Measurements from ENCODE around the gene EP400. TPM values are rescaled to one million over a fixed set of nuclear protein-coding genes. Genes with fewer than 3 reads are reported as not detected.

The EP400 gene
- total RNA-seq, 2 experiments from 2014 or later: 36.8 to 40.6 TPM

GRCh38 chr12:132061641-132062430 lies 112.1 kb downstream of the EP400 start:
- no peak for DNase-seq
- Mint-ChIP-seq H3K9me3 (no peaks in the 10 kb centered on the region), H3K36me3 (ENCODE audit: low read depth) (peaks cover 18% of the 10 kb centered on the region), H3K27ac (no peak overlapping the region), H3K4me3 (no peak overlapping the region), H3K27me3 (ENCODE audit: low read depth) (no peaks in the 10 kb centered on the region), H3K4me1 (ENCODE audit: low read depth) (peaks cover 15% of the 10 kb centered on the region)
- intact Hi-C loops (cut with micrococcal nuclease): no loop called here
- CTCF ChIA-PET: interaction anchor here (0.7 kb wide), 1 partner anchor 116 kb away, joined by 3 read pairs; no protein-coding TSS in a partner anchor

GRCh38 chr12:132062481-132062880 lies 112.7 kb downstream of the EP400 start:
- Mint-ChIP-seq H3K4me3 (no peak overlapping the region), H3K27ac (no peak overlapping the region), H3K27me3 (ENCODE audit: low read depth) (no peaks in the 10 kb centered on the region)

GRCh38 chr12:132063491-132063890 lies 113.7 kb downstream of the EP400 start:
- no peak overlapping the region for H3K4me3 Mint-ChIP-seq
- H3K9me3 Mint-ChIP-seq: no peaks in the 10 kb centered on the region
- peaks cover 20% of the 10 kb centered on the region for H3K36me3 Mint-ChIP-seq (ENCODE audit: low read depth)
- intact Hi-C loops (cut with micrococcal nuclease): no loop called here
- no peak for DNase-seq
- H3K27ac Mint-ChIP-seq: no peak overlapping the region
- CTCF ChIA-PET: no interaction called here
- H3K4me1 Mint-ChIP-seq (ENCODE audit: low read depth): peaks cover 18% of the 10 kb centered on the region
- no peaks in the 10 kb centered on the region for H3K27me3 Mint-ChIP-seq (ENCODE audit: low read depth)

More at GRCh38 chr12:132062481-132062880, 112.7 kb downstream of the EP400 start:
- no peaks in the 10 kb centered on the region for H3K9me3 Mint-ChIP-seq
- peaks cover 18% of the 10 kb centered on the region for H3K4me1 Mint-ChIP-seq (ENCODE audit: low read depth)
- CTCF ChIA-PET: interaction anchor here (0.7 kb wide), 1 partner anchor 116 kb away, joined by 3 read pairs; no protein-coding TSS in a partner anchor
- no peak for DNase-seq
- intact Hi-C loops (cut with micrococcal nuclease): no loop called here
- peaks cover 20% of the 10 kb centered on the region for H3K36me3 Mint-ChIP-seq (ENCODE audit: low read depth)

- no peak overlapping the region for H3K27ac Mint-ChIP-seq
- no peaks in the 10 kb centered on the region for H3K9me3 Mint-ChIP-seq
- no peak overlapping the region for H3K4me3 Mint-ChIP-seq
- peaks cover 18% of the 10 kb centered on the region for H3K4me1 Mint-ChIP-seq (ENCODE audit: low read depth)
- DNase-seq: no peak
- CTCF ChIA-PET: no interaction called here
- intact Hi-C loops (cut with micrococcal nuclease): no loop called here
- H3K36me3 Mint-ChIP-seq (ENCODE audit: low read depth): peaks cover 20% of the 10 kb centered on the region
- no peaks in the 10 kb centered on the region for H3K27me3 Mint-ChIP-seq (ENCODE audit: low read depth)
Measured at GRCh38 chr12:132064631-132065030, 114.9 kb downstream of the EP400 start.

GRCh38 chr12:132065203-132065602 lies 115.5 kb downstream of the EP400 start:
- Mint-ChIP-seq H3K9me3 (no peaks in the 10 kb centered on the region), H3K27ac (no peak overlapping the region), H3K36me3 (ENCODE audit: low read depth) (peaks cover 22% of the 10 kb centered on the region), H3K4me3 (no peak overlapping the region), H3K4me1 (ENCODE audit: low read depth) (peaks cover 18% of the 10 kb centered on the region), H3K27me3 (ENCODE audit: low read depth) (no peaks in the 10 kb centered on the region)
- intact Hi-C loops (cut with micrococcal nuclease): no loop called here
- CTCF ChIA-PET: no interaction called here
- no peak for DNase-seq

- Mint-ChIP-seq H3K9me3 (no peaks in the 10 kb centered on the region), H3K4me3 (peak overlapping the region; percentile 20), H3K4me1 (ENCODE audit: low read depth) (peaks cover 18% of the 10 kb centered on the region), H3K27me3 (ENCODE audit: low read depth) (no peaks in the 10 kb centered on the region), H3K36me3 (ENCODE audit: low read depth) (peaks cover 22% of the 10 kb centered on the region), H3K27ac (peak overlapping the region; percentile 70)
- DNase-seq: no peak
- CTCF ChIA-PET: interaction anchor here (0.6 kb wide), 1 partner anchor 68 kb away, joined by 3 read pairs; no protein-coding TSS in a partner anchor
- intact Hi-C loops (cut with micrococcal nuclease): loop anchor here (1.0 kb wide), 1 partner anchor 19 kb away; no protein-coding TSS in a partner anchor
Measured at GRCh38 chr12:132065609-132066344, 116.0 kb downstream of the EP400 start.

GRCh38 chr12:132066345-132066685 lies 116.6 kb downstream of the EP400 start:
- H3K27me3 Mint-ChIP-seq (ENCODE audit: low read depth): no peaks in the 10 kb centered on the region
- H3K4me3 Mint-ChIP-seq: peak overlapping the region; percentile 20
- peaks cover 19% of the 10 kb centered on the region for H3K36me3 Mint-ChIP-seq (ENCODE audit: low read depth)
- peak overlapping the region; percentile 70 for H3K27ac Mint-ChIP-seq
- H3K4me1 Mint-ChIP-seq (ENCODE audit: low read depth): peaks cover 18% of the 10 kb centered on the region
- peak; percentile 81 for DNase-seq
- intact Hi-C loops (cut with micrococcal nuclease): loop anchor here (1.0 kb wide), 1 partner anchor 18 kb away; no protein-coding TSS in a partner anchor
- no peaks in the 10 kb centered on the region for H3K9me3 Mint-ChIP-seq
- CTCF ChIA-PET: interaction anchor here (0.6 kb wide), 1 partner anchor 69 kb away, joined by 3 read pairs; no protein-coding TSS in a partner anchor

- Mint-ChIP-seq H3K9me3 (no peaks in the 10 kb centered on the region), H3K4me1 (ENCODE audit: low read depth) (peaks cover 18% of the 10 kb centered on the region), H3K36me3 (ENCODE audit: low read depth) (peaks cover 23% of the 10 kb centered on the region), H3K27ac (peak overlapping the region; percentile 70), H3K4me3 (no peak overlapping the region), H3K27me3 (ENCODE audit: low read depth) (no peaks in the 10 kb centered on the region)
- CTCF ChIA-PET: no interaction called here
- DNase-seq: no peak
- intact Hi-C loops (cut with micrococcal nuclease): loop anchor here (1.0 kb wide), 1 partner anchor 18 kb away; no protein-coding TSS in a partner anchor
Measured at GRCh38 chr12:132066749-132067148, 117.0 kb downstream of the EP400 start.

- H3K9me3 Mint-ChIP-seq: no peaks in the 10 kb centered on the region
- no peaks in the 10 kb centered on the region for H3K27me3 Mint-ChIP-seq (ENCODE audit: low read depth)
- no peak overlapping the region for H3K4me3 Mint-ChIP-seq
- no peak overlapping the region for H3K27ac Mint-ChIP-seq
- CTCF ChIA-PET: no interaction called here
- DNase-seq: no peak
- peaks cover 18% of the 10 kb centered on the region for H3K4me1 Mint-ChIP-seq (ENCODE audit: low read depth)
- intact Hi-C loops (cut with micrococcal nuclease): no loop called here
- peaks cover 25% of the 10 kb centered on the region for H3K36me3 Mint-ChIP-seq (ENCODE audit: low read depth)
Measured at GRCh38 chr12:132067182-132067581, 117.4 kb downstream of the EP400 start.

GRCh38 chr12:132068250-132068649 lies 118.5 kb downstream of the EP400 start:
- Mint-ChIP-seq H3K36me3 (ENCODE audit: low read depth) (peaks cover 24% of the 10 kb centered on the region), H3K4me1 (ENCODE audit: low read depth) (peaks cover 18% of the 10 kb centered on the region), H3K4me3 (no peak overlapping the region), H3K9me3 (no peaks in the 10 kb centered on the region), H3K27me3 (ENCODE audit: low read depth) (no peaks in the 10 kb centered on the region), H3K27ac (no peak overlapping the region)
- DNase-seq: no peak
- intact Hi-C loops (cut with micrococcal nuclease): no loop called here
- CTCF ChIA-PET: interaction anchor here (0.6 to 0.7 kb wide), 2 partner anchors 58 to 85 kb away, joined by 3 to 4 read pairs; no protein-coding TSS in a partner anchor

GRCh38 chr12:132069336-132069985 lies 119.7 kb downstream of the EP400 start:
- no peak overlapping the region for H3K4me3 Mint-ChIP-seq
- H3K9me3 Mint-ChIP-seq: no peaks in the 10 kb centered on the region
- no peaks in the 10 kb centered on the region for H3K27me3 Mint-ChIP-seq (ENCODE audit: low read depth)
- DNase-seq: no peak
- H3K27ac Mint-ChIP-seq: no peak overlapping the region
- intact Hi-C loops (cut with micrococcal nuclease): no loop called here
- CTCF ChIA-PET: no interaction called here
- peaks cover 27% of the 10 kb centered on the region for H3K36me3 Mint-ChIP-seq (ENCODE audit: low read depth)
- peaks cover 18% of the 10 kb centered on the region for H3K4me1 Mint-ChIP-seq (ENCODE audit: low read depth)

- Mint-ChIP-seq H3K4me1 (ENCODE audit: low read depth) (peaks cover 18% of the 10 kb centered on the region), H3K27me3 (ENCODE audit: low read depth) (no peaks in the 10 kb centered on the region), H3K4me3 (no peak overlapping the region), H3K9me3 (no peaks in the 10 kb centered on the region), H3K36me3 (ENCODE audit: low read depth) (peaks cover 32% of the 10 kb centered on the region), H3K27ac (no peak overlapping the region)
- intact Hi-C loops (cut with micrococcal nuclease): no loop called here
- no peak for DNase-seq
- CTCF ChIA-PET: no interaction called here
Measured at GRCh38 chr12:132070298-132070697, 120.6 kb downstream of the EP400 start.

All from activated naive CD4-positive, alpha-beta T cell treated with anti-CD3 and anti-CD28 coated beads for 36 hours (primary cell).